H1 (cell line): Measurements from ENCODE around the gene PRDM15. TPM values are rescaled to one million over a fixed set of nuclear protein-coding genes. Genes with fewer than 3 reads are reported as not detected.

Experiments used
- CTCF ChIA-PET: fragments of 300-600 bp; sonication (Branson Sonifier 250); formaldehyde crosslinking; loops from one replicate; lab custom pipeline; 2021; ENCODE audit not compliant: partially characterized antibody; lab: Charles Lee
- POLR2A ChIA-PET: fragments of 300-600 bp; sonication (Branson Sonifier 250); formaldehyde crosslinking; loops from one replicate; lab custom pipeline; 2021; ENCODE audit warnings: inconsistent platforms; ENCODE audit not compliant: partially characterized antibody; lab: Charles Lee
- DNase-seq, 2 experiments: peaks; one replicate each; pipeline versions ENCODE4 v3.0.0 to v3.0.0-alpha.2; 2010 to 2022; ENCODE audit warnings: low spot score in 2 of 2, low read depth in 1 of 2, mixed read lengths in 1 of 2
- FAIRE-seq: peaks from 2 replicates; lab custom pipeline; 2011; peaks lifted over from hg19 to GRCh38; lab: Jason Lieb, UNC
- H2AFZ ChIP-seq: 2 replicates; pipeline ENCODE4 v1.8.1; 2012; ENCODE audit warnings: low read length, inconsistent platforms
- H2AK5ac ChIP-seq: 2 replicates; pipeline ENCODE4 v1.6.1; 2013; ENCODE audit warnings: low read depth, low read length
- H2BK120ac ChIP-seq: replicated peaks from 2 replicates; pipeline ENCODE3; 2013; ENCODE audit warnings: low read depth, low read length, inconsistent platforms
- H2BK12ac ChIP-seq: 2 replicates; pipeline ENCODE4 v1.6.1; 2013; ENCODE audit warnings: low read depth, low read length
- H2BK15ac ChIP-seq: 2 replicates; pipeline ENCODE4 v1.6.1; 2013; ENCODE audit warnings: low read length
- H2BK20ac ChIP-seq: 2 replicates; pipeline ENCODE4 v1.6.1; 2013; ENCODE audit warnings: low read length
- H2BK5ac ChIP-seq: 2 replicates; pipeline ENCODE4 v1.6.1; 2013; ENCODE audit warnings: low read depth, low read length
- H3K14ac ChIP-seq: 2 replicates; pipeline ENCODE4 v1.6.1; 2013; ENCODE audit warnings: inconsistent platforms; ENCODE audit not compliant: insufficient read length
- H3K18ac ChIP-seq: 2 replicates; pipeline ENCODE4 v1.6.1; 2013; ENCODE audit warnings: low read length; ENCODE audit errors: extremely low read depth
- H3K23ac ChIP-seq: 2 replicates; pipeline ENCODE4 v1.6.1; 2013; ENCODE audit warnings: inconsistent platforms; ENCODE audit not compliant: insufficient read length
- H3K23me2 ChIP-seq: 2 replicates; pipeline ENCODE4 v1.6.1; 2013; ENCODE audit warnings: low read depth, low read length
- H3K27ac ChIP-seq: 2 replicates; pipeline ENCODE4 v1.6.1; 2011; ENCODE audit warnings: low read depth, low read length, inconsistent platforms
- H3K27me3 ChIP-seq, 4 experiments: replicated peaks in 1 of 4; 1 replicate in 1 of 4; 2 replicates in 3 of 4; pipeline versions ENCODE4 v1.6.1 to v1.8.1; 2011 to 2013; ENCODE audit warnings: low read length in 3 of 4, mild to moderate bottlenecking in 3 of 4, inconsistent platforms in 2 of 4, mixed read lengths in 2 of 4, moderate library complexity in 1 of 4; ENCODE audit not compliant: control insufficient read depth in 3 of 4, insufficient read depth in 3 of 4; ENCODE audit errors: extremely low read depth in 1 of 4
- H3K36me3 ChIP-seq, 4 experiments: 2 replicates each; pipeline versions ENCODE4 v1.6.1 to v1.8.1; 2011 to 2013; ENCODE audit warnings: mild to moderate bottlenecking in 4 of 4, low read length in 3 of 4, moderate library complexity in 2 of 4, control low read depth in 1 of 4, inconsistent platforms in 1 of 4; ENCODE audit not compliant: insufficient read depth in 4 of 4, control insufficient read depth in 2 of 4
- H3K4ac ChIP-seq: replicated peaks from 2 replicates; pipeline ENCODE3; 2013; ENCODE audit warnings: low read length, low read depth, mixed read lengths, inconsistent platforms; ENCODE audit not compliant: insufficient read length
- H3K4me1 ChIP-seq, 4 experiments: replicated peaks in 1 of 4; 1 replicate in 1 of 4; 2 replicates in 3 of 4; pipeline versions ENCODE4 v1.6.1 to v1.8.1; 2011 to 2013; ENCODE audit warnings: low read length in 3 of 4, inconsistent platforms in 2 of 4, mixed read lengths in 1 of 4; ENCODE audit not compliant: insufficient read depth in 4 of 4, control insufficient read depth in 3 of 4
- H3K4me2 ChIP-seq, 2 experiments: 2 replicates each; pipeline versions ENCODE4 v1.6.1 to v1.8.1; 2011 to 2013; ENCODE audit warnings: low read depth in 2 of 2, low read length in 2 of 2, control low read depth in 1 of 2, inconsistent platforms in 1 of 2, mild to moderate bottlenecking in 1 of 2; ENCODE audit not compliant: insufficient read depth in 1 of 2
- H3K4me3 ChIP-seq, 4 experiments: fragments of 200-600, 300-600 bp in 1 of 4; sonication (generic), shearing (Covaris generic), sonication (Bioruptor Twin) in 1 of 4; 2 replicates each; pipeline versions ENCODE4 v1.5.1 to v1.8.1; 2011 to 2016; ENCODE audit warnings: low read length in 4 of 4, low read depth in 3 of 4, control low read depth in 2 of 4, inconsistent platforms in 2 of 4, mild to moderate bottlenecking in 2 of 4, mixed read lengths in 1 of 4, moderate library complexity in 1 of 4; ENCODE audit not compliant: insufficient read depth in 2 of 4; ENCODE audit errors: extremely low read depth in 1 of 4
- H3K56ac ChIP-seq: replicated peaks from 2 replicates; pipeline ENCODE3; 2013; ENCODE audit warnings: low read depth, mild to moderate bottlenecking, mixed read lengths, low read length, inconsistent platforms; ENCODE audit not compliant: insufficient read length
- H3K79me1 ChIP-seq: 2 replicates; pipeline ENCODE4 v1.6.1; 2013; ENCODE audit warnings: low read depth, low read length, control low read depth
- H3K79me2 ChIP-seq, 2 experiments: 2 replicates each; pipeline versions ENCODE4 v1.6.1 to v1.8.1; 2012 to 2013; ENCODE audit warnings: low read length in 2 of 2, mild to moderate bottlenecking in 2 of 2, inconsistent platforms in 1 of 2; ENCODE audit not compliant: insufficient read depth in 2 of 2, control insufficient read depth in 1 of 2
- H3K9ac ChIP-seq, 4 experiments: replicated peaks in 1 of 4; 1 replicate in 1 of 4; 2 replicates in 3 of 4; pipeline versions ENCODE4 v1.6.1 to v1.8.1; 2011 to 2013; ENCODE audit warnings: low read depth in 3 of 4, low read length in 3 of 4, control low read depth in 2 of 4, mild to moderate bottlenecking in 2 of 4, moderate library complexity in 2 of 4, inconsistent platforms in 1 of 4; ENCODE audit errors: extremely low read depth in 1 of 4
- H3K9me3 ChIP-seq, 2 experiments: 2 replicates each; pipeline versions ENCODE4 v1.6.1 to v1.8.1; 2012 to 2013; ENCODE audit warnings: mild to moderate bottlenecking in 2 of 2, moderate library complexity in 2 of 2, control low read depth in 1 of 2, inconsistent platforms in 1 of 2, low read depth in 1 of 2, low read length in 1 of 2, mixed read lengths in 1 of 2; ENCODE audit not compliant: insufficient read depth in 2 of 2
- H4K20me1 ChIP-seq, 2 experiments: replicated peaks in 1 of 2; 2 replicates each; pipeline versions ENCODE3 to v1.8.1; 2011 to 2013; ENCODE audit warnings: inconsistent platforms in 2 of 2, low read length in 2 of 2, mild to moderate bottlenecking in 1 of 2; ENCODE audit not compliant: insufficient read depth in 2 of 2, control insufficient read depth in 1 of 2
- H4K5ac ChIP-seq: 2 replicates; pipeline ENCODE4 v1.6.1; 2013; ENCODE audit warnings: low read length, low read depth, mixed read lengths, inconsistent platforms; ENCODE audit not compliant: insufficient read length
- H4K8ac ChIP-seq: 2 replicates; pipeline ENCODE4 v1.8.0; 2013; ENCODE audit warnings: mild to moderate bottlenecking, moderate library complexity, low read length, inconsistent platforms; ENCODE audit not compliant: insufficient read depth; ENCODE audit errors: extremely low read depth
- H4K91ac ChIP-seq: replicated peaks from 2 replicates; pipeline ENCODE3; 2013; ENCODE audit warnings: low read length, mixed read lengths, inconsistent platforms; ENCODE audit not compliant: insufficient read length
- ASH2L ChIP-seq: fragments of 200-600, 300-600 bp; sonication (generic); IDR thresholded peaks from one replicate; pipeline ENCODE4 v1.7.1; 2017; ENCODE audit warnings: low read length
- CBX8 ChIP-seq: fragments of 300-800, 300-1000 bp; sonication (generic); IDR thresholded peaks from 2 replicates; pipeline ENCODE4 v1.7.1; 2016; ENCODE audit warnings: low read depth, low read length, borderline replicate concordance
- CEBPB ChIP-seq: IDR thresholded peaks from 2 replicates; pipeline ENCODE4 v1.6.1; 2012; ENCODE audit warnings: low read depth, low read length
- CHD1 ChIP-seq: IDR thresholded peaks from 2 replicates; pipeline ENCODE4 v1.6.1; 2012; ENCODE audit warnings: low read depth, low read length, improper control_type of control experiment
- CHD2 ChIP-seq: IDR thresholded peaks from 2 replicates; pipeline ENCODE4 v1.6.1; 2012; ENCODE audit warnings: low read length, improper control_type of control experiment
- EP300 ChIP-seq, 2 experiments: IDR thresholded peaks; 1 replicate in 1 of 2; 2 replicates in 1 of 2; pipeline ENCODE4 v1.6.1; 2011 to 2012; ENCODE audit warnings: low read depth in 2 of 2, low read length in 2 of 2, mild to moderate bottlenecking in 2 of 2, borderline replicate concordance in 1 of 2, inconsistent platforms in 1 of 2, moderate library complexity in 1 of 2
- JUND ChIP-seq: IDR thresholded peaks from 2 replicates; pipeline ENCODE4 v1.6.1; 2011; ENCODE audit warnings: mild to moderate bottlenecking, improper control_type of control experiment, low read length
- KDM1A ChIP-seq: fragments of 200-600, 300-600 bp; sonication (generic); IDR thresholded peaks from 2 replicates; pipeline ENCODE4 v1.7.1; 2016; ENCODE audit warnings: mild to moderate bottlenecking, low read length, borderline replicate concordance
- RBBP5 ChIP-seq: IDR thresholded peaks from 2 replicates; pipeline ENCODE4 v1.7.1; 2012; ENCODE audit warnings: low read depth, mild to moderate bottlenecking, inconsistent platforms, low read length, moderate library complexity, borderline replicate concordance
- RNF2 ChIP-seq: fragments of 200-900, 300-1000 bp; sonication (generic); IDR thresholded peaks from 2 replicates; pipeline ENCODE4 v1.7.1; 2016; ENCODE audit warnings: borderline replicate concordance, low read depth, mild to moderate bottlenecking, antibody characterized with exemption, low read length; ENCODE audit not compliant: poor library complexity, severe bottlenecking; ENCODE audit errors: missing control alignments
- RXRA ChIP-seq: IDR thresholded peaks from 2 replicates; pipeline ENCODE4 v1.6.1; 2011; ENCODE audit warnings: low read depth, mild to moderate bottlenecking, low read length, moderate library complexity; ENCODE audit not compliant: insufficient read depth
- SIRT6 ChIP-seq: IDR thresholded peaks from one replicate; pipeline ENCODE4 v1.7.1; 2012; ENCODE audit warnings: low read length, inconsistent platforms
- SP1 ChIP-seq: IDR thresholded peaks from 2 replicates; pipeline ENCODE4 v1.6.1; 2011; ENCODE audit warnings: low read depth, low read length
- SP2 ChIP-seq: IDR thresholded peaks from 2 replicates; pipeline ENCODE4 v1.6.1; 2012; ENCODE audit warnings: mild to moderate bottlenecking, low read length, inconsistent platforms
- TCF12 ChIP-seq: IDR thresholded peaks from 2 replicates; pipeline ENCODE4 v1.6.1; 2011; ENCODE audit warnings: low read depth, mild to moderate bottlenecking, low read length
- YY1 ChIP-seq: IDR thresholded peaks from 2 replicates; pipeline ENCODE4 v1.6.1; 2011; ENCODE audit warnings: low read depth, mild to moderate bottlenecking, low read length
- WGBS, 2 experiments: shearing (Covaris generic) in 1 of 2; methylation state at CpG; one replicate each; pipeline versions ENCODE4 v1.1.6 to v1.1.7; 2013 to 2015; ENCODE audit warnings: low lambda C conversion rate in 2 of 2, mixed read lengths in 2 of 2, inconsistent platforms in 1 of 2, low coverage in 1 of 2, missing lambda C conversion rate in 1 of 2; ENCODE audit not compliant: insufficient replicate concordance in 2 of 2, insufficient coverage in 1 of 2, insufficient read length in 1 of 2; ENCODE audit errors: extremely low coverage in 1 of 2, missing lambda C conversion rate in 1 of 2; 5-methylcytosine and 5-hydroxymethylcytosine counted together
- polyA plus RNA-seq, 7 experiments: library from polyadenylated mRNA; depleted of rRNA in 3 of 7; stranded (reverse) in 5 of 7; unstranded in 2 of 7; fragments of >200 nt in 5 of 7; fragments of 200-250 nt in 2 of 7; gene quantifications; 1 replicate in 5 of 7; 2 replicates in 1 of 7; 4 replicates in 1 of 7; pipeline versions ENCODE4 v1.2.1 to v1.2.3, GENCODE V29; 2011 to 2013; ENCODE audit warnings: missing spikeins in 2 of 7, mixed read lengths in 2 of 7
- total RNA-seq: library from RNA; stranded (reverse); fragmentation: NEBNext Ultra II Directional; extraction: Animal tissue kit (Norgen Biotek cat#: 25700); gene quantifications from 2 replicates; pipeline ENCODE4 v1.2.1, GENCODE V29; 2021

The PRDM15 gene
- total and polyA plus RNA-seq, 2 of the 8 experiments (the other 6 are each of a cell fraction or from before 2014, with no cell fraction given): 9.7 to 10.5 TPM

DNA sequence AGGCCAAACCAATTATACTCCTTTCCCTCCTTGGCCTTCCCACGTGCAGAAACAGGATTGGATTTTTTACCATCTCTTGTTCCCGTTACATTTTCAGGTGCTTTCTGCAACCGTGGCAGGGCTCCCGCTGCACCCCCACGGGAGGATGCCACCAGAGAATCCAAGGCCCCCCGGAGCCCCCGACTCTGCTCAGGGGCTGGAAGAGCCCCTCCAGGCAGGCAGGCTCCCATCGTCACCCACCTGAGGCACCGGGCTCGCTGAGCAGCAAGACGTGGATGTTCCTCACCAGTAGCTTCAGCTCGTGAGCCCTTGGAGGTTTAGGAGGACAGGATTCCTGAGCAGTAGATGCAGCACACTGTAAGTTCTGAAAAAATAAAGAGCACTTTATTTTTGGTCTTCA is 35.2 kb upstream of the PRDM15 start:
- no peaks in the 10 kb centered on the region for H3K79me1 ChIP-seq
- H2BK20ac ChIP-seq: no peak overlapping the region
- H4K5ac ChIP-seq: no peak overlapping the region
- no peak overlapping the region for H2BK12ac ChIP-seq
- H3K4me2 ChIP-seq: no peak overlapping the region
- no peak overlapping the region for H3K14ac ChIP-seq
- H3K4ac ChIP-seq: no peak overlapping the region
- no peak overlapping the region for H3K27ac ChIP-seq
- peaks cover 0 to 3% of the 10 kb centered on the region in 2 experiments for H4K20me1 ChIP-seq
- H2BK120ac ChIP-seq: no peak overlapping the region
- FAIRE-seq: no peak
- H3K23me2 ChIP-seq: no peaks in the 10 kb centered on the region
- no peak overlapping the region for H3K56ac ChIP-seq
- no peak overlapping the region for H3K18ac ChIP-seq
- H3K79me2 ChIP-seq: no peaks in the 10 kb centered on the region
- H3K27me3 ChIP-seq: no peaks in the 10 kb centered on the region
- no peak overlapping the region for H3K4me3 ChIP-seq
- H2BK5ac ChIP-seq: no peak overlapping the region
- WGBS, 2 experiments: 99% methylated on average over 7 of the region's 12 CpGs; no CpG with 5 or more reads in 1 of the 2 experiments
- peaks cover 0 to 8% (median 1%) of the 10 kb centered on the region in 4 experiments; a peak in 5 of 8 replicates for H3K36me3 ChIP-seq
- H3K9me3 ChIP-seq: no peaks in the 10 kb centered on the region
- CTCF ChIA-PET: interaction anchor here (0.7 to 2.0 kb wide), 3 partner anchors 10 to 62 kb away, joined by 3 to 5 read pairs (median 3); no protein-coding TSS in a partner anchor
- H2BK15ac ChIP-seq: no peak overlapping the region
- H3K4me1 ChIP-seq: no peaks in the 10 kb centered on the region
- H4K91ac ChIP-seq: no peak overlapping the region
- no peak overlapping the region for H3K9ac ChIP-seq
- H2AK5ac ChIP-seq: no peak overlapping the region
- H3K23ac ChIP-seq: no peak overlapping the region
- DNase-seq: no peak
- POLR2A ChIA-PET: no interaction called here
- H4K8ac ChIP-seq: no peak overlapping the region
- H2AFZ ChIP-seq: no peak overlapping the region
- TF ChIP-seq EP300 (IDR thresholded peaks at IDR 0.05; ENCODE audit: borderline replicate concordance in 1 of 2, low read depth in 2 of 2, low read length in 2 of 2) (no peak), KDM1A (no peak), CHD2 (no peak), RNF2 (no peak), ASH2L (no peak), SP2 (no peak), TCF12 (no peak), CEBPB (no peak), YY1 (no peak), CHD1 (no peak), RBBP5 (no peak), RXRA (no peak), SP1 (no peak), SIRT6 (no peak), CBX8 (no peak), JUND (no peak)
